ENCODE results near the gene MVP. TPM values are rescaled to one million over a fixed set of nuclear protein-coding genes. Genes with fewer than 3 reads are reported as not detected.
"Not testable (repeated sequence)": the region's sequence is repeated elsewhere in the genome, so short reads cannot be mapped to it uniquely, and the experiment has no call there.

Gene MVP
- total RNA-seq, 3 donors from 2014 or later = 307 to 552 (median 529) TPM

GRCh38 chr16:29876594-29877249 lies 56.5 kb downstream of the MVP start:
- TF ChIP-seq CTCF (IDR thresholded peaks at IDR 0.05) = no peak

GRCh38 chr16:29877266-29877961 lies 57.2 kb downstream of the MVP start:
- Histone ChIP-seq H3K36me3 (ENCODE audit: low read depth) (no peaks in the 10 kb centered on the region), H3K4me1 (ENCODE audit: low read depth) (no peaks in the 10 kb centered on the region), H3K9me3 (no peaks in the 10 kb centered on the region), H3K4me3 (no peak overlapping the region)
- no peak for TF ChIP-seq CTCF (IDR thresholded peaks at IDR 0.05)
- ATAC-seq (peak; percentile 61), DNase-seq (peak in 1 of 3 donors; percentile 52)
- intact Hi-C loops (cut with DNase I, micrococcal nuclease) = no loop called here

More at GRCh38 chr16:29876594-29877249, 56.5 kb downstream of the MVP start:
- ATAC-seq = no peak
- Histone ChIP-seq H3K9me3 (no peaks in the 10 kb centered on the region), H3K4me1 (ENCODE audit: low read depth) (no peaks in the 10 kb centered on the region), H3K36me3 (ENCODE audit: low read depth) (no peaks in the 10 kb centered on the region), H3K4me3 (no peak overlapping the region)
- intact Hi-C loops (cut with DNase I, micrococcal nuclease) = no loop called here
- peak in 1 of 3 donors; percentile 48 for DNase-seq

GRCh38 chr16:29878172-29878571 lies 57.9 kb downstream of the MVP start:
- Histone ChIP-seq H3K4me3 (no peak overlapping the region), H3K9me3 (no peaks in the 10 kb centered on the region), H3K4me1 (ENCODE audit: low read depth) (no peaks in the 10 kb centered on the region), H3K36me3 (ENCODE audit: low read depth) (no peaks in the 10 kb centered on the region)
- ATAC-seq = no peak
- intact Hi-C loops (cut with DNase I, micrococcal nuclease) = no loop called here
- TF ChIP-seq CTCF (IDR thresholded peaks at IDR 0.05) = no peak
- no peak for DNase-seq

GRCh38 chr16:29881050-29881449 lies 60.8 kb downstream of the MVP start:
- Histone ChIP-seq H3K9me3 (no peaks in the 10 kb centered on the region), H3K4me1 (ENCODE audit: low read depth) (no peaks in the 10 kb centered on the region), H3K4me3 (no peak overlapping the region), H3K36me3 (ENCODE audit: low read depth) (no peaks in the 10 kb centered on the region)
- no peak for TF ChIP-seq CTCF (IDR thresholded peaks at IDR 0.05)
- intact Hi-C loops (cut with DNase I, micrococcal nuclease) = no loop called here
- no peak for ATAC-seq
- DNase-seq = no peak

- Histone ChIP-seq H3K4me3 (no peak overlapping the region), H3K36me3 (ENCODE audit: low read depth) (no peaks in the 10 kb centered on the region), H3K9me3 (no peaks in the 10 kb centered on the region), H3K4me1 (ENCODE audit: low read depth) (no peaks in the 10 kb centered on the region)
- TF ChIP-seq CTCF (IDR thresholded peaks at IDR 0.05) = no peak
- ATAC-seq (no peak), DNase-seq (no peak)
- intact Hi-C loops (cut with DNase I, micrococcal nuclease) = no loop called here
Measured at GRCh38 chr16:29883987-29884386, 63.7 kb downstream of the MVP start.

GRCh38 chr16:29889372-29889771 lies 69.1 kb downstream of the MVP start:
- intact Hi-C loops (cut with DNase I, micrococcal nuclease); H3K36me3 ChIP-seq (ENCODE audit: low read depth); DNase-seq; H3K9me3 ChIP-seq; H3K4me3 ChIP-seq; H3K4me1 ChIP-seq (ENCODE audit: low read depth); ATAC-seq: not testable (repeated sequence)
